ENCODE results near the gene FAM171A1. TPM values are rescaled to one million over a fixed set of nuclear protein-coding genes. Genes with fewer than 3 reads are reported as not detected.
A peak's percentile ranks its signal among the peaks of the same experiment; 100 is the strongest.

FAM171A1 gene
- total and polyA plus RNA-seq, 12 donors: 3.5 to 14.1 (median 5.7) TPM

- intact Hi-C loops (cut with DNase I): no loop called here
- no peak for TF ChIP-seq POLR2A (IDR thresholded peaks at IDR 0.05)
- no peak for TF ChIP-seq CTCF (IDR thresholded peaks at IDR 0.05)
- Histone ChIP-seq H3K4me1 (replicated peaks in 1 of 2) (no peaks in the 10 kb centered on the region), H3K36me3 (replicated peaks in 1 of 2) (no peaks in the 10 kb centered on the region), H3K9me3 (replicated peaks in 1 of 3) (no peaks in the 10 kb centered on the region), H3K27ac (no peak overlapping the region), H3K4me3 (no peak overlapping the region), H3K27me3 (no peaks in the 10 kb centered on the region)
- DNase-seq: no peak
- 70 to 100% (median 90%) methylated on average over 2 to 3 of the region's 3 CpGs for WGBS, 4 donors
Measured at GRCh38 chr10:15245530-15245929, 125.6 kb downstream of the FAM171A1 start.

- no peak for DNase-seq
- Histone ChIP-seq H3K4me3 (no peak overlapping the region), H3K36me3 (replicated peaks in 1 of 2) (no peaks in the 10 kb centered on the region), H3K27ac (no peak overlapping the region), H3K4me1 (replicated peaks in 1 of 2) (no peaks in the 10 kb centered on the region), H3K27me3 (no peaks in the 10 kb centered on the region), H3K9me3 (replicated peaks in 1 of 3) (no peaks in the 10 kb centered on the region)
- no peak for TF ChIP-seq CTCF (IDR thresholded peaks at IDR 0.05)
- TF ChIP-seq POLR2A (IDR thresholded peaks at IDR 0.05): no peak
- intact Hi-C loops (cut with DNase I): no loop called here
- 89 to 95% (median 92%) methylated on average over 12 of the region's 12 CpGs for WGBS, 4 donors
Measured at GRCh38 chr10:15244635-15245197, 126.4 kb downstream of the FAM171A1 start.

- Histone ChIP-seq H3K27me3 (no peaks in the 10 kb centered on the region), H3K36me3 (replicated peaks in 1 of 2) (no peaks in the 10 kb centered on the region), H3K9me3 (replicated peaks in 1 of 3) (no peaks in the 10 kb centered on the region), H3K27ac (no peak overlapping the region), H3K4me1 (replicated peaks in 1 of 2) (no peaks in the 10 kb centered on the region), H3K4me3 (no peak overlapping the region)
- TF ChIP-seq CTCF (IDR thresholded peaks at IDR 0.05): no peak
- TF ChIP-seq POLR2A (IDR thresholded peaks at IDR 0.05): no peak
- DNase-seq: no peak
- intact Hi-C loops (cut with DNase I): no loop called here
- WGBS, 4 donors: 88 to 93% (median 92%) methylated on average over 11 to 12 of the region's 12 CpGs
Measured at GRCh38 chr10:15242261-15242840, 128.7 kb downstream of the FAM171A1 start.

DNA sequence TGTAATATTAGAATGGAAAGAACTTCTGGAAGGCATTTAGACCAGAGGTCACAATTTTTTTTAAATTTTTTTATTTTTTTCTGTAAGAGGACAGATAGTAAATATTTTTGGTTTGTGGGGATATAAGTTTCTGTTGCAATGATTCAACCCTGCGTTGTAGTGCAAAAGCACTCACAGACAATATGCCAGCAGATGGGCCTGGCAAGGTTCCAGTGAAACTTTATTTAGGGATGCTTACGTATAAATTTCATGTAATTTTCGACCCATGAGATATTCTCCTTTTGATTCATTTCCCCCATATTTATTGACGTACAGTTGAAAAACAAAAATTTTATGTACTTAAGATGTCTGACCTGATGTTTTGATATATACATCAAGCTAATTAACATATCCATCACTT lies 129.8 kb downstream of the FAM171A1 start:
- no peaks in the 10 kb centered on the region for H3K4me1 ChIP-seq (replicated peaks in 1 of 2)
- no peaks in the 10 kb centered on the region for H3K9me3 ChIP-seq (replicated peaks in 1 of 3)
- H3K36me3 ChIP-seq (replicated peaks in 1 of 2): no peaks in the 10 kb centered on the region
- TF ChIP-seq POLR2A (IDR thresholded peaks at IDR 0.05) (no peak), CTCF (IDR thresholded peaks at IDR 0.05) (no peak)
- WGBS, 4 donors: 85 to 94% (median 90%) methylated on average over 4 of the region's 4 CpGs
- no peaks in the 10 kb centered on the region for H3K27me3 ChIP-seq
- intact Hi-C loops (cut with DNase I): no loop called here
- H3K27ac ChIP-seq: no peak overlapping the region
- DNase-seq: peak in 1 of 7 donors; percentile 3
- no peak overlapping the region for H3K4me3 ChIP-seq
